ENCODE results near the gene ITGB3BP.

Gene ITGB3BP

DNA sequence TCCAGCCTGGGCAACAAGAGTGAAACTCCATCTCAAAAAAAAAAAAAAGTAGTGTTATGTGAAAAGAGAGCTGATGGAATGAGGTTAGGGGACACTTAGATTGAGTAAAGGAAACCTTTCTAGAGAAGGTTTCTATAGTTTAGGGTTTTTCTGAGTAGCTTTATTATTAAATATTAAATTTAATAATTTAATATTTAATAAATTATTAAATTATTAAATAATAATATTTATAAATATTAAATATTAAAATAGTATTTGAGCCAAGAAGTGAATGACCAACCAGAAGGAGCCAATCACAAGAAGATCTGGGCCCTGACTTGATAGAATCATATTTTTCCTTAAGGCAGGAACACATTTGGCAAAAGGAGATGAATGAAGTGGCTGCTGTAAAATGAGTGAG is 104.9 kb downstream of the ITGB3BP start:
- DNase-seq (ENCODE audit: low read depth): no peak
- no peak for TF ChIP-seq CTCF (IDR thresholded peaks at IDR 0.05; ENCODE audit: control insufficient read depth, insufficient read depth, low read depth, low read length, missing control alignments)
- no peak overlapping the region for H3K4me3 ChIP-seq (ENCODE audit: control insufficient read depth, low read depth, low read length)

GRCh38 chr1:63414691-63415365 is 108.2 kb downstream of the ITGB3BP start:
- no peak for TF ChIP-seq CTCF (IDR thresholded peaks at IDR 0.05; ENCODE audit: control insufficient read depth, insufficient read depth, low read depth, low read length, missing control alignments)
- H3K4me3 ChIP-seq (ENCODE audit: control insufficient read depth, low read depth, low read length): no peak overlapping the region
- no peak for DNase-seq (ENCODE audit: low read depth)

DNA sequence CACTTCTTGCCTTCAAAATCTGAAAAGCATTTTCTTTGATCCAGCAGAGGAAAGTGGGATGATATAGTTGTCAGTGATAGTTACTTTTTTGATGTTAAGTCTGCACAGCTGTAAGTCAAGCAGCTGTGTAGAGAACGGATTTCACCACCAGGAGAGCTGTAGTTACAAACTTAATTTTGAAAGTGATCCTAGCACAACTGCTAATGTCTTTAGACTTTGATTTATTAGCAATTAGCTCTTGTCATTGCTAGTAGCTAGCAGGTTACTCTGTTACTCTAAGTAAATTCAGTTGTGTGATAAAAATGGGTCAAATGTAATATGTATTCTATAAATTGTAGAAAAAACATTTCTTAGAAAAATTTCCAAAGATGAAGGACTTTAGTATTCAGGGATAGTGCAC is 109.6 kb downstream of the ITGB3BP start:
- TF ChIP-seq CTCF (IDR thresholded peaks at IDR 0.05; ENCODE audit: control insufficient read depth, insufficient read depth, low read depth, low read length, missing control alignments): no peak
- DNase-seq (ENCODE audit: low read depth): no peak
- no peak overlapping the region for H3K4me3 ChIP-seq (ENCODE audit: control insufficient read depth, low read depth, low read length)

GRCh38 chr1:63411066-63411465 is 112.0 kb downstream of the ITGB3BP start:
- no peak for TF ChIP-seq CTCF (IDR thresholded peaks at IDR 0.05; ENCODE audit: control insufficient read depth, insufficient read depth, low read depth, low read length, missing control alignments)
- DNase-seq (ENCODE audit: low read depth): no peak
- H3K4me3 ChIP-seq (ENCODE audit: control insufficient read depth, low read depth, low read length): no peak overlapping the region

GRCh38 chr1:63408331-63408730 is 114.7 kb downstream of the ITGB3BP start:
- no peak overlapping the region for H3K4me3 ChIP-seq (ENCODE audit: control insufficient read depth, low read depth, low read length)
- TF ChIP-seq CTCF (IDR thresholded peaks at IDR 0.05; ENCODE audit: control insufficient read depth, insufficient read depth, low read depth, low read length, missing control alignments): no peak
- no peak for DNase-seq (ENCODE audit: low read depth)

DNA sequence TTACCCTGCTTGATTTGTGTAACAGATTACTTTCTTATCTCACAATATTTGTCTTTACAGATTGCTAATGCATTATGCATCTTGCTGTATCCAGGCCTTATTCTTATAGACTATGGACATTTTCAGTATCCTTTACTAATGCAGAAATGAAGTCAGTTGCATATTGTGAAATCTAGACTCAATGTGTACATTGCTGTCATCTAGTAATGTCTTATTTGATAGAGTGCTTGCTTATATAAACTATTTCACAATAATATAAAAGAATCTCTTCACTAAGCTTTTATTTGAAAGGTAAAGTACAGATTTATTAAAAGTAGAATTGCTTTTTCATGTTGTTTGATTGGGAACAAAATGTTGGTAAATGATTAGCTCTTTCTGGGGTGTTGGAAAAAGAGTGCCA is 116.0 kb downstream of the ITGB3BP start:
- no peak for TF ChIP-seq CTCF (IDR thresholded peaks at IDR 0.05; ENCODE audit: control insufficient read depth, insufficient read depth, low read depth, low read length, missing control alignments)
- no peak overlapping the region for H3K4me3 ChIP-seq (ENCODE audit: control insufficient read depth, low read depth, low read length)
- no peak for DNase-seq (ENCODE audit: low read depth)
